Hepatocyte (in vitro differentiated cells): Measurements from ENCODE around the gene ING5. TPM values are rescaled to one million over a fixed set of nuclear protein-coding genes. Genes with fewer than 3 reads are reported as not detected.

Source experiments
- DNase-seq: peaks from one replicate; pipeline ENCODE4 v3.0.0-alpha.2; 2016; ENCODE audit warnings: low spot score
- H2AFZ ChIP-seq: fragments of 200-600 bp; sonication (generic); 2 replicates; pipeline ENCODE4 v1.6.0; 2016; ENCODE audit warnings: antibody characterized with exemption, mild to moderate bottlenecking
- H3K27ac ChIP-seq: fragments of 200-600 bp; sonication (generic); 2 replicates; pipeline ENCODE4 v1.5.1; 2016; ENCODE audit warnings: mild to moderate bottlenecking
- H3K27me3 ChIP-seq: fragments of 200-600 bp; sonication (generic); 2 replicates; pipeline ENCODE4 v1.6.1; 2016
- H3K36me3 ChIP-seq: fragments of 200-600 bp; sonication (generic); replicated peaks from 2 replicates; pipeline ENCODE4 v1.5.1; 2016; ENCODE audit warnings: low read depth; ENCODE audit not compliant: insufficient read depth
- H3K4me1 ChIP-seq: fragments of 200-600 bp; sonication (generic); 2 replicates; pipeline ENCODE4 v1.5.1; 2016; ENCODE audit warnings: mild to moderate bottlenecking, moderate library complexity; ENCODE audit not compliant: insufficient read depth
- H3K4me2 ChIP-seq: fragments of 200-600 bp; sonication (generic); 2 replicates; pipeline ENCODE4 v1.6.0; 2016
- H3K4me3 ChIP-seq: fragments of 200-600 bp; sonication (generic); 2 replicates; pipeline ENCODE4 v1.5.1; 2016; ENCODE audit warnings: mild to moderate bottlenecking
- H3K79me2 ChIP-seq: fragments of 200-600 bp; sonication (generic); 2 replicates; pipeline ENCODE4 v1.6.0; 2017; ENCODE audit warnings: mild to moderate bottlenecking
- H3K9me2 ChIP-seq: fragments of 200-600 bp; sonication (generic); replicated peaks from 2 replicates; pipeline ENCODE4 v1.6.0; 2017; ENCODE audit warnings: mild to moderate bottlenecking; ENCODE audit not compliant: insufficient read depth
- H3K9me3 ChIP-seq: fragments of 200-600 bp; sonication (generic); 2 replicates; pipeline ENCODE4 v1.5.1; 2016; ENCODE audit warnings: low read depth, mild to moderate bottlenecking
- H4K20me1 ChIP-seq: fragments of 200-600 bp; sonication (generic); 2 replicates; pipeline ENCODE4 v1.6.0; 2016; ENCODE audit warnings: mild to moderate bottlenecking; ENCODE audit not compliant: insufficient read depth, poor library complexity, severe bottlenecking
- EZH2 ChIP-seq: fragments of 200-600 bp; sonication (generic); IDR thresholded peaks from 2 replicates; pipeline ENCODE4 v1.6.1; 2016; ENCODE audit warnings: antibody characterized with exemption, mild to moderate bottlenecking, borderline replicate concordance
- EZH2phosphoT487 ChIP-seq: fragments of 200-600 bp; sonication (generic); IDR thresholded peaks from one replicate; pipeline ENCODE4 v1.6.1; 2018; ENCODE audit warnings: antibody characterized with exemption, mild to moderate bottlenecking, low read depth, moderate library complexity; ENCODE audit not compliant: unreplicated experiment, severe bottlenecking
- WGBS: methylation state at CpG from one replicate; pipeline ENCODE4 v1.1.6; 2016; ENCODE audit warnings: low lambda C conversion rate; ENCODE audit errors: missing lambda C conversion rate; 5-methylcytosine and 5-hydroxymethylcytosine counted together
- polyA plus RNA-seq: library from polyadenylated mRNA; unstranded; fragments of >200 nt; fragmentation: Nextera tagmentation; extraction: Ambion mirVana; gene quantifications from 2 replicates; pipeline ENCODE4 v1.2.1, GENCODE V29; 2016
- total RNA-seq: library from RNA; depleted of rRNA; stranded (reverse); fragments of >200 nt; gene quantifications from 2 replicates; pipeline ENCODE4 v1.2.3, GENCODE V29; 2014
- TF ChIP-seq, protein P1 (sequence below): fragments of 200-600 bp; sonication (generic); IDR thresholded peaks from 2 replicates; pipeline ENCODE4 v1.5.1; 2016; ENCODE audit warnings: antibody characterized with exemption, mild to moderate bottlenecking; ENCODE audit not compliant: poor library complexity

The ING5 gene
- total and polyA plus RNA-seq, 2 experiments from 2014 or later = 27.6 to 33.4 TPM

DNA sequence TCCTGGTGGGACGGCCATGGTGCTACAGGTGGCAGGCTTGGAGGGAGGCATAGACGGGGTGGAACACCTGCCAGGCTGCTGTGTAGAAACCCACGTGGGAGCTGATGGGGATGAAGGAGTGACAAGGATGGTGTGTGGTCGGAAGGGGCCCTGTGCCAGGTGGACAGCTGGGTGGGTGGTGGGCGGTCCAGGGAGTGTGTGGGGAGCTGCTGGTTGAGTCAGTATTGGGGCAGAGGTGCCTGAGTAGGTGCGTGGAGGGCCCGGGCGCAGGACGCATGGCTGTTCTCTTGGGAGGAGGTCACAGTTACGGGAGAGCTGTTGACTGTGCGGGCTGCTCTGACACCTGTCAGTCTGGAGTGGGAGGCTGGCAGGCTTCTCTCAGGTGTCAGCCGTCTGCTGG, 20.0 kb downstream of the ING5 start:
- 95% methylated on average over 12 of the region's 12 CpGs for WGBS
- H3K36me3 ChIP-seq = no peaks in the 10 kb centered on the region

DNA sequence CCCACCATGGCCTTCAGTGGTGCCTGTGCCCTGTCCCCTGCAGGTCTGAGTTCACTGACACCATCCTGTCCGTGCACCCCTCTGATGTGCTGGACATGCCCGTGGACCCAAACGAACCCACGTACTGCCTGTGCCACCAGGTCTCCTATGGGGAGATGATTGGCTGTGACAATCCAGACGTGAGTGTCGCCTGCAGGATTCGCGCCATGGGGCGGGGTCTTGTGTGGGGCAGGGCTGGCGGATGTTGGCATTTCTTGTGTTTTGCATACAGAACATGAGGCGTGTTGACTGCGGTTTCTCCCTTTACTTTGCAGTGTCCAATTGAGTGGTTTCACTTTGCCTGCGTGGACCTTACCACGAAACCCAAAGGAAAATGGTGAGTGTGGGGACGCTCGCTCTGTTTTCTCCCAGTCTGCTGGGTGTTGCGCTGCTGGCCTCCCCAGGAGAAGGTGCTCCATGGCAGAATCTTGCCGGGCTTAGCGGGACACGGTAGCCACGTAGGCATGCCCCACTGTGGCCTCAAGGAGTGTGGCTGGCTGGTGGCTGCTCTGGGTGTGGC, 21.1 kb downstream of the ING5 start:
- H3K9me3 ChIP-seq = no peaks in the 10 kb centered on the region
- H3K4me2 ChIP-seq = no peak overlapping the region
- no peaks in the 10 kb centered on the region for H4K20me1 ChIP-seq
- H3K79me2 ChIP-seq = no peaks in the 10 kb centered on the region
- no peak overlapping the region for H3K4me3 ChIP-seq
- TF ChIP-seq, protein P1, sequence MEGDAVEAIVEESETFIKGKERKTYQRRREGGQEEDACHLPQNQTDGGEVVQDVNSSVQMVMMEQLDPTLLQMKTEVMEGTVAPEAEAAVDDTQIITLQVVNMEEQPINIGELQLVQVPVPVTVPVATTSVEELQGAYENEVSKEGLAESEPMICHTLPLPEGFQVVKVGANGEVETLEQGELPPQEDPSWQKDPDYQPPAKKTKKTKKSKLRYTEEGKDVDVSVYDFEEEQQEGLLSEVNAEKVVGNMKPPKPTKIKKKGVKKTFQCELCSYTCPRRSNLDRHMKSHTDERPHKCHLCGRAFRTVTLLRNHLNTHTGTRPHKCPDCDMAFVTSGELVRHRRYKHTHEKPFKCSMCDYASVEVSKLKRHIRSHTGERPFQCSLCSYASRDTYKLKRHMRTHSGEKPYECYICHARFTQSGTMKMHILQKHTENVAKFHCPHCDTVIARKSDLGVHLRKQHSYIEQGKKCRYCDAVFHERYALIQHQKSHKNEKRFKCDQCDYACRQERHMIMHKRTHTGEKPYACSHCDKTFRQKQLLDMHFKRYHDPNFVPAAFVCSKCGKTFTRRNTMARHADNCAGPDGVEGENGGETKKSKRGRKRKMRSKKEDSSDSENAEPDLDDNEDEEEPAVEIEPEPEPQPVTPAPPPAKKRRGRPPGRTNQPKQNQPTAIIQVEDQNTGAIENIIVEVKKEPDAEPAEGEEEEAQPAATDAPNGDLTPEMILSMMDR = no peak
- TF ChIP-seq EZH2 (no peak), EZH2phosphoT487 (no peak)
- no peaks in the 10 kb centered on the region for H3K4me1 ChIP-seq
- no peak for DNase-seq
- H3K27ac ChIP-seq = no peak overlapping the region
- no peak overlapping the region for H2AFZ ChIP-seq
- H3K27me3 ChIP-seq = no peaks in the 10 kb centered on the region
- H3K36me3 ChIP-seq = no peaks in the 10 kb centered on the region
- H3K9me2 ChIP-seq = no peaks in the 10 kb centered on the region
- 98% methylated on average over 21 of the region's 21 CpGs for WGBS

More for the DNA sequence above, 20.0 kb downstream of the ING5 start:
- Histone ChIP-seq H3K9me2 (no peaks in the 10 kb centered on the region), H3K4me1 (no peaks in the 10 kb centered on the region), H2AFZ (no peak overlapping the region), H3K4me2 (no peak overlapping the region), H3K9me3 (no peaks in the 10 kb centered on the region), H3K27me3 (no peaks in the 10 kb centered on the region), H3K27ac (no peak overlapping the region), H3K4me3 (no peak overlapping the region), H4K20me1 (no peaks in the 10 kb centered on the region), H3K79me2 (no peaks in the 10 kb centered on the region)
- TF ChIP-seq, protein P1 = no peak
- TF ChIP-seq EZH2phosphoT487 (no peak), EZH2 (no peak)
- no peak for DNase-seq

DNA sequence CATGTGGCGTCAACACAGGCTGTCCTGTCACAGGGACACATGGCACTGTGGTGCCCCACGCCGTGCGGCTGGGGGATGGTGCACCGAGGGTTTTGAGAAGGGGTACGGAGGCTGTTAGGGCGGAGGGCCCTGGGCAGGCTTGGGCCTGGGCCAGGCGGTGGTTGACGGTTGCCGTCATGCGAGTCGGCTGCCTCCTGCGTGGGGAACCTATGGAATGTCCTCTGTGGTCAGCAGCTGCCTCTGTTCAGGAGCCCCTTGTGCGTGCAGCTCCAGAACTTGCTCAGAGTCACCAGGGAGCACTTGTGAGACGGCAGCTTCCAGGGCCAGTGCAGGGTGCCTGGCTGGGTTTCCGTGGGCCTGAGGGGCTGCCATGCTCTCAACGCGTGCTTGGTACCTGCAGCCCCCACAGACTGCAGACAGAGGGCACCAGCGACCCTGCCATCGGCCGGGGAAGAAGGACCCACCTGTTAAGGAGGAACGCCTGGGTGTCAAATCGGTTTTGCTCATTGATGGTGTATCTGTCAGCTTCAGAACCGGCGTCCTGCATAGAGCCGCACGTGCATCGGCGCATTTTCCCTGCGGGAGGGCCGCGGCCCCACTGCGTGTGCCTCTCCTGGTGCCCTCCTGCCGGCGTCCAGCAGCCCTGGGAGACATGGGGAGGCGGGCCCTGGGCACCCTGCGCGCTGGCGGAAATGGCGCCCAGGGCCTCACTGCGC, 22.6 kb downstream of the ING5 start:
- H3K79me2 ChIP-seq = no peaks in the 10 kb centered on the region
- WGBS = 97% methylated on average over 40 of the region's 41 CpGs
- no peaks in the 10 kb centered on the region for H3K4me1 ChIP-seq
- H3K9me2 ChIP-seq = no peaks in the 10 kb centered on the region
- no peak overlapping the region for H3K4me3 ChIP-seq
- H3K36me3 ChIP-seq = no peaks in the 10 kb centered on the region
- no peaks in the 10 kb centered on the region for H3K9me3 ChIP-seq
- H3K4me2 ChIP-seq = no peak overlapping the region
- no peaks in the 10 kb centered on the region for H4K20me1 ChIP-seq
- H3K27ac ChIP-seq = no peak overlapping the region
- H3K27me3 ChIP-seq = no peaks in the 10 kb centered on the region
- H2AFZ ChIP-seq = no peak overlapping the region
- TF ChIP-seq EZH2 (no peak), EZH2phosphoT487 (no peak)
- TF ChIP-seq, protein P1 = no peak
- no peak for DNase-seq
